LNCaP clone FGC (cell line): ENCODE results near the gene ACD.

Experiments
- DNase-seq: peaks from one replicate; pipeline ENCODE4 v3.0.0-alpha.2; 2011; ENCODE audit warnings: low read depth
- H3K4me3 ChIP-seq: 2 replicates; pipeline ENCODE4 v1.5.1; 2011; ENCODE audit warnings: mild to moderate bottlenecking, low read depth, low read length, control low read depth
- CTCF ChIP-seq: IDR thresholded peaks from 2 replicates; pipeline ENCODE4 v1.5.1; 2012; ENCODE audit warnings: mild to moderate bottlenecking; ENCODE audit not compliant: control insufficient read depth, insufficient read depth; ENCODE audit errors: extremely low read depth

Gene ACD

DNA sequence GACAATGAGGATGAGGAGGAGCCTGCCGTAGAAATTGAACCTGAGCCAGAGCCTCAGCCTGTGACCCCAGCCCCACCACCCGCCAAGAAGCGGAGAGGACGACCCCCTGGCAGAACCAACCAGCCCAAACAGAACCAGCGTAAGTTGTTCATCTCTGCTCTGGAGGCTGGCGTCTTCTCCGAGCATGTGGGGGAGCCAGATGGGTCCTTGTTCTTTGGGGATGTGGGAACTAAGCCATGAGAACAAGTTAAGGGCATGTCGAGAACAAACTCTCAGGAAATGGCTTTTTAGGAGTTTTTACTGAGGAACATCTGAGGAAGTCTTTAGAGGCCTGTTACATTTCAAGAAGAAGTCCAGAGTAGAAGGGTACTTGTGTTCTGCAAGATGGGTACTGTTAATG lies 23.3 kb downstream of the ACD start:
- no peak for DNase-seq
- no peak for TF ChIP-seq CTCF
- H3K4me3 ChIP-seq, result no peak overlapping the region

GRCh38 chr16:67632415-67633172 lies 27.5 kb downstream of the ACD start:
- DNase-seq, result no peak
- H3K4me3 ChIP-seq, result no peak overlapping the region
- TF ChIP-seq CTCF, result no peak

- TF ChIP-seq CTCF, result no peak
- no peak overlapping the region for H3K4me3 ChIP-seq
- DNase-seq, result no peak
Measured at GRCh38 chr16:67628216-67628615, 31.8 kb downstream of the ACD start.

DNA sequence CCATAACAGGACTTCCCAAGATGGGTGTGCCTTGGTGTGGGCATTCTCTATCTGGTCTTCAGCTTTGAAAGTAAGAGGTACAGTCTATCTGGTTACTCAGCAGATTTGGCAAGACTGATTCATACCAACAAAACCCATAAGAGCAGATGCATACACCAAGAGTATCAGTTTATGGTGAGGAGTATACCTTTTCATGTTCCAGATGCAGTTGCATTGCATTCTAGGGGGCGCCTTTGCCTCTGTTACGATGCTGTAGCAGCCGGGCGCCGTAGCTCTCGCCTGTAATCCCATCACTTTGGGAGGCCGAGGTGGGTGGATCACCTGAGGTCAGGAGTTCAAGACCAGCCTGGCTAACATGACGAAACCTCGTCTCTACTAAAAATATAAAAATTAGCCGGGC lies 46.3 kb downstream of the ACD start:
- TF ChIP-seq CTCF, result no peak
- no peak for DNase-seq
- no peak overlapping the region for H3K4me3 ChIP-seq

GRCh38 chr16:67608364-67608763 lies 51.7 kb downstream of the ACD start:
- no peak for TF ChIP-seq CTCF
- no peak overlapping the region for H3K4me3 ChIP-seq
- DNase-seq, result no peak
